ENCODE measurements around the gene PTOV1. TPM values are rescaled to one million over a fixed set of nuclear protein-coding genes. Genes with fewer than 3 reads are reported as not detected.

The PTOV1 gene
- total and polyA plus RNA-seq, 2 donors (not counting 1 experiment from before 2014, with no cell fraction given), result 144 to 230 TPM

DNA sequence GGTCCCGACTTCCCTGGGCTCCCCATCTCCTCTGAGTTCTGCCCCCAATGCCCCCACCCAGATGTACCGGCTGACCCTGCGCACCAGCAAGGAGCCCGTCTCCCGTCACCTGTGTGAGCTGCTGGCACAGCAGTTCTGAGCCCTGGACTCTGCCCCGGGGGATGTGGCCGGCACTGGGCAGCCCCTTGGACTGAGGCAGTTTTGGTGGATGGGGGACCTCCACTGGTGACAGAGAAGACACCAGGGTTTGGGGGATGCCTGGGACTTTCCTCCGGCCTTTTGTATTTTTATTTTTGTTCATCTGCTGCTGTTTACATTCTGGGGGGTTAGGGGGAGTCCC lies 44.4 kb upstream of the PTOV1 start:
- peak overlapping the region; percentile 50 for H3K27ac Mint-ChIP-seq
- no peak overlapping the region for H3K4me3 Mint-ChIP-seq
- peaks cover 22 to 37% of the 10 kb centered on the region in 2 donors for H3K4me1 ChIP-seq (ENCODE audit: control insufficient read depth in 2 of 2, insufficient read depth in 2 of 2, low read length in 2 of 2)
- H3K9me3 ChIP-seq (ENCODE audit: control extremely low read depth in 1 of 3, control insufficient read depth in 2 of 3, insufficient read depth in 1 of 3, low read length in 2 of 3), result no peaks in the 10 kb centered on the region
- DNase-seq (no peak), ATAC-seq (ENCODE audit: low read depth) (no peak)
- H3K4me3 ChIP-seq (ENCODE audit: control extremely low read depth in 1 of 5, extremely low read depth in 1 of 5, insufficient read depth in 1 of 5, low read depth in 2 of 5, low read length in 4 of 5), result no peak overlapping the region
- intact Hi-C loops (cut with micrococcal nuclease), result loop anchor here (5.0 kb wide), 1 partner anchor 679 kb away; no protein-coding TSS in a partner anchor
- H3K27me3 ChIP-seq (replicated peaks in 1 of 4; ENCODE audit: control extremely low read depth in 1 of 4, control insufficient read depth in 3 of 4, insufficient read depth in 4 of 4, low read length in 3 of 4), result no peaks in the 10 kb centered on the region
- H3K4me2 ChIP-seq (replicated peaks; ENCODE audit: low read depth, low read length, poor library complexity, severe bottlenecking), result no peak overlapping the region
- H3K36me3 ChIP-seq (replicated peaks in 1 of 2; ENCODE audit: control extremely low read depth in 1 of 2, control insufficient read depth in 1 of 2, extremely low read depth in 1 of 2, insufficient read depth in 2 of 2, low read length in 1 of 2), result peaks cover 0 to 24% of the 10 kb centered on the region in 2 experiments
- H3K4me1 Mint-ChIP-seq, result peaks cover 33% of the 10 kb centered on the region
- no peaks in the 10 kb centered on the region for H3K9me3 Mint-ChIP-seq (ENCODE audit: insufficient read depth)
- peaks cover 3% of the 10 kb centered on the region for H3K79me2 ChIP-seq (ENCODE audit: control insufficient read depth, insufficient read depth, low read length)
- POLR2A ChIA-PET, result interaction anchor here (1.4 kb wide), 1 partner anchor 63 kb away, joined by 6 read pairs; no protein-coding TSS in a partner anchor
- WGBS (ENCODE audit: insufficient coverage), result 90% methylated on average over 2 of the region's 8 CpGs
- TF ChIP-seq EZH2 (IDR thresholded peaks at IDR 0.05; ENCODE audit: borderline replicate concordance, insufficient read depth, low read depth, low read length, poor library complexity, severe bottlenecking), result no peak
- no peak for TF ChIP-seq CTCF (IDR thresholded peaks at IDR 0.05)
- no peak overlapping the region for H3K9ac ChIP-seq (ENCODE audit: low read length)
- peak overlapping the region; percentile 16 to 68 for H3K27ac ChIP-seq (ENCODE audit: low read length in 2 of 2)
- H4K20me1 ChIP-seq (ENCODE audit: control insufficient read depth, insufficient read depth, low read length, poor library complexity, severe bottlenecking), result no peaks in the 10 kb centered on the region
- H3K27me3 Mint-ChIP-seq, result no peaks in the 10 kb centered on the region
- H2AFZ ChIP-seq (ENCODE audit: insufficient read depth, low read depth, low read length, poor library complexity, severe bottlenecking), result no peak overlapping the region
- CTCF ChIA-PET, result no interaction called here

DNA sequence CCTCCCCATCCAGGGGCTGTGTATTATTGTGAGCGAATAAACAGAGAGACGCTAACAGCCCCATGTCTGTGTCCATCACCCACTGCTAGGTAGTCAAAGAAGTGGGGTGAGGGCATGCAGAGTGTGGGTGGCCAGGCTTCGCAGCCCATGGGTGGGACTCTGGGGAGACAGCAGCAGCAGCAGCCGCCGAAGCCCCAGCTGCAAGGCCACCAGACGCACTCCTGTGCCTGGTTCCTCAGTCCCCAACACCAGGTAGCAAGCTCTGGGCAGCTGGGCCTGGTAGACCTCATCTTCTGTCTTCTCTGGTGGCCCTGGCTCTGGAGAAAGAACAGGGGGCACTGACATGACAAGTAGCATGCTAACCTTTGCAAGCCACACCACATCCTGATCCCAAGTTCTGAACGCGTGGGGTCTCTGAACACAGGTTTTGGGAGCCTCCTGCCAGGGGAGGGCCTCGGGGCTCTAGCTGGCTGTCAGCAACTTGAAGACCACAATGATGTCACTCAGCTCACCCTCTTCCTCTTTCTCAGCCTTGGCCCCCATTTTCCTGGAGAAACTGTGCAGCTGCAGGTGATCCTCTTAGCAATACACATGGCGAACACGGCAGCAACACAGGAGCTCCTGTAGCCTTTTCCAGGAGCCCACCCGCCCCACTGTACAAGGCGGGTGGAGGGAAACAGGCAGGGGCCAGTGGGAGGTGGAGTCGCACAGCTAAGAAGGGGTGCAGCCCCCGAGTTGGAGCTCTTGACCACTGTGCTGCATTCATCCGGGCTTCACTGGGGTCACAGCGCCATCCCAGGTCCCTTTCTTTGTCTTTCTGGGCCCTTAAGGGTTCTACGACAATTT lies 43.7 kb upstream of the PTOV1 start:
- Histone ChIP-seq H3K36me3 (replicated peaks in 1 of 2; ENCODE audit: control extremely low read depth in 1 of 2, control insufficient read depth in 1 of 2, extremely low read depth in 1 of 2, insufficient read depth in 2 of 2, low read length in 1 of 2) (peaks cover 0 to 20% of the 10 kb centered on the region in 2 experiments), H4K20me1 (ENCODE audit: control insufficient read depth, insufficient read depth, low read length, poor library complexity, severe bottlenecking) (no peaks in the 10 kb centered on the region), H3K4me3 (ENCODE audit: control extremely low read depth in 1 of 5, extremely low read depth in 1 of 5, insufficient read depth in 1 of 5, low read depth in 2 of 5, low read length in 4 of 5) (no peak overlapping the region), H2AFZ (ENCODE audit: insufficient read depth, low read depth, low read length, poor library complexity, severe bottlenecking) (no peak overlapping the region), H3K9ac (ENCODE audit: low read length) (no peak overlapping the region), H3K4me2 (replicated peaks; ENCODE audit: low read depth, low read length, poor library complexity, severe bottlenecking) (peak overlapping the region; percentile 15), H3K79me2 (ENCODE audit: control insufficient read depth, insufficient read depth, low read length) (peaks cover 3% of the 10 kb centered on the region), H3K27ac (ENCODE audit: low read length in 2 of 2) (peak overlapping the region; percentile 64 to 68), H3K27me3 (replicated peaks in 1 of 4; ENCODE audit: control extremely low read depth in 1 of 4, control insufficient read depth in 3 of 4, insufficient read depth in 4 of 4, low read length in 3 of 4) (no peaks in the 10 kb centered on the region), H3K9me3 (ENCODE audit: control extremely low read depth in 1 of 3, control insufficient read depth in 2 of 3, insufficient read depth in 1 of 3, low read length in 2 of 3) (no peaks in the 10 kb centered on the region), H3K4me1 (ENCODE audit: control insufficient read depth in 2 of 2, insufficient read depth in 2 of 2, low read length in 2 of 2) (peaks cover 24 to 38% of the 10 kb centered on the region in 2 donors)
- DNase-seq (peak; percentile 84), ATAC-seq (ENCODE audit: low read depth) (peak; percentile 37)
- intact Hi-C loops (cut with micrococcal nuclease), result loop anchor here (5.0 kb wide), 1 partner anchor 680 kb away; no protein-coding TSS in a partner anchor
- Mint-ChIP-seq H3K9me3 (ENCODE audit: insufficient read depth) (no peaks in the 10 kb centered on the region), H3K27ac (peak overlapping the region; percentile 95), H3K4me3 (peak overlapping the region; percentile 96), H3K4me1 (peaks cover 36% of the 10 kb centered on the region), H3K27me3 (no peaks in the 10 kb centered on the region)
- WGBS (ENCODE audit: insufficient coverage), result 53% methylated on average over 14 of the region's 18 CpGs
- POLR2A ChIA-PET, result interaction anchor here (0.6 to 1.4 kb wide), 4 partner anchors 20 to 122 kb away, joined by 3 to 6 read pairs (median 4); partner anchors contain the start of genes AKT1S1, ATF5, NUP62 and TBC1D17
- no peak for TF ChIP-seq EZH2 (IDR thresholded peaks at IDR 0.05; ENCODE audit: borderline replicate concordance, insufficient read depth, low read depth, low read length, poor library complexity, severe bottlenecking)
- no peak for TF ChIP-seq CTCF (IDR thresholded peaks at IDR 0.05)
- CTCF ChIA-PET, result interaction anchor here (0.7 to 1.1 kb wide), 3 partner anchors 37 to 89 kb away, joined by 3 to 4 read pairs (median 3); partner anchors contain the start of gene PTOV1
